HG02642 (cell line): ENCODE data around the gene EIF4G3.
"Not testable (repeated sequence)": the region's sequence is repeated elsewhere in the genome, so short reads cannot be mapped to it uniquely, and the experiment has no call there.

ENCODE experiments used
- ATAC-seq: cut with Tn5 transposase; IDR thresholded peaks from one replicate; pipeline ENCODE4 v1.9.1; 2021; ENCODE audit warnings: mild to moderate bottlenecking; ENCODE audit not compliant: unreplicated experiment, poor library complexity

Gene EIF4G3

DNA sequence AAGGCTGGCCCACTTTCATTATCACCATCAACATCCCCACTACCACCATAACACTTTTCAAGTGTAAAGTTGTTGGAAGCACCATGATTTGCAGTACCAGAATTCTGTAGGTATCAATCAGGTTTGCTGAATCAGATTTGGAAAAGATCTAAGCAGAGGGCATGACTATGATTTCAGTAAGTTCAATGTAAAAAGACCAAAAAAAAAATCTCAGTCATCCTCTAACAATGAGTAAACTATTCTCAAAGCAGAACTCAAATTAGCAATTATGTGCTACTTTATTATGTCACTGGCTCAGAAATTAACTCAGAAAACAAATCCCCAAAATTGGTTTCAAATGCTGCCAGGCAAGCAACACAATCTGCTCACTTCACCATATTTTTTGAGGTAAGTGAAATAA, 201.7 kb downstream of the EIF4G3 start:
- ATAC-seq: no peak

DNA sequence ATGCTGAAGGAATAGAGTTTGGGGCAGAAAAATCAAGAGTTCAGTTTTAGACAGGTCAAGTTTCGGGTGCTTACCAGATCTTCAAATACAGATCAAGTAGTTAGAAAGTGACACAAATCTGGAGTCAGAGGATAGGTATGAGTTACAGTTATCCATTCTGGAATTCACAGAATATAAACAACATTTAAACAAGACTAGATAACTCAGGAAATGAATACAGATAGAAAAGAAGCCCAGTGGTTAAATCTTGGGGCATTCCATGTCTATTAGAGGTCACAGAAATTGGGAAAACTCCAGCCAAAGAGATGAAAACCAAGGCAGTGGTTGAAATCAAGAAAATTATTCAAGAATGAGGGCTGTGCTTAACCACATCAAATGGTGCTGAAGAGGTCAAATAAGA, 202.6 kb downstream of the EIF4G3 start:
- ATAC-seq: no peak

DNA sequence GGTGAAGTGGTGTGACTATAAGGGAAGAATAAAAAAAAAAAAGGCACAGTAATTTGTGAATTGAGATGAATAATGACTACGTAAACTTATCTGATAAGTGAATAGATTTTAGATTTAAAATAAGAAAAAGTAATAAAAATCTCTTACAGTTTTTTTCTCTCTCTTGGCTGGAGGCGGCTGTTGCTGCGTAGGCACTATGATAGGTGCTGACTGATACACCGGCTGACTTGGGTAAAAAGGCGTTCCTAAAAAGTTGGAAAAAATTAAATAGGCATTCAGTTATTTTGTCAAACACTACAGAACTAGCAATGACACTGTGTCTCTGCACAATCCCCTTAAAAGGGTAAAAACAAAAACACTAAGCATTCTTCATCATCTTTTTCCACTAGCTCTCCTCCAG, 203.8 kb downstream of the EIF4G3 start:
- ATAC-seq: no peak

DNA sequence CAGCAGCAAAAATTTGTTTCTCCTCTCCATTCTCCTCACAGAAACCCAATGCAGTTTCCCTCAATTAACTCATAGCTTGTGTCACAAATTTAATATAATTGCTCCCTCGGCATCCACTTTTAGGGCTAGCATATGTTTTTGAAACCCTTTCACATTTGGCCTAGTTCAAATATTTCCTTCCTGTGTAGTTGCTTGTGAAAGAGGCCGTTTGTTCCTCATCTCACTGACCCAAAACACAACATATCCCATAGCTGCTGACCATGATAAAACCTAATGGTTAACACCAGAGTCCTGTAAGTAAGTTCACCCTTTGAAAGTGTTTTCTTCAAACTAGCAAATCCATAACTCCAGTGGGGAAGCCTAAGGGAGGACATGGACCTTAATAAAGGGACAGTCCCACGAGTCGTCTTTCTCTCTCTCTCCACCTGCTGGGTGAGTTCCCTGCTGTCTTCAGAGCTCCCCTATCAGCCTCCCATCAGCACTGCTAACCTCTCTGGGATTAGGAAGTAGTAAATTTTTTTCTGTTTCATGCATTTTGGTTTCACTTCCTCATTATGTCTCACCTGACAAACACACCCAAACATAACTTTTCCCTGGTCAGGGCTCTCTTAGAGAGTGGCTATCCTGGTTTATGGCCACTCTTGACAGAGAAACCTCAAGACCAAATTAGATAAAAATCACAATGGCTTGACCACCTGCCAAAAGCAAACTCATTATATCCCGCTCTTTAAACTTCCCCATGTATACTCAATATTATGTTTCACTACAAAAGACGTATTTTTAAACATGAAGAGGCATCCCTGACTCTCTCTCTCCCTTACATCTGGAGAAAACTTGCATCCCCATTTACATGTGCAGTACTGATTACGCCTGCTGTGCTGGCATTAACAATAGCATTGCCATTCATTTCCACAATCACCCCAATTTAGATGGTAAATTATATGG, 211.9 kb downstream of the EIF4G3 start:
- peak; percentile 76 for ATAC-seq

GRCh38 chr1:20962576-20963258, 214.0 kb downstream of the EIF4G3 start:
- ATAC-seq: no peak

DNA sequence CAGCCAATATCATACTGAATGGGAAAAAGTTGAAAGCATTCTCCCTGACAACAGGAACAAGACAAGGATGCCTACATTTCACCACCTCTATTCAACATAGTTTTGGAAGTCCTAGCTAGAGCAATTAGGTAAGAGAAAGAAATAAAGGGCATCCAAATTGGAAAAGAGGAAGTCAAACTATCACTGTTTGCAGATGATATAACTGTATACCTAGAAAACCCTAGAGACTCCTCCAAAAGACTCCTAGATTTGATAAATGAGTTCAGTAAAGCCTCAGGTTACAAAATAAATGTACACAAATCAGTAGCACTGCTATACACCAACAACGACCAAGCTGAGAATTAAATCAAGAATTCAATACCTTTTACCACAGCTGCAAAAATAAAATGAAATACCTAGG, 218.3 kb downstream of the EIF4G3 start:
- ATAC-seq: no peak

DNA sequence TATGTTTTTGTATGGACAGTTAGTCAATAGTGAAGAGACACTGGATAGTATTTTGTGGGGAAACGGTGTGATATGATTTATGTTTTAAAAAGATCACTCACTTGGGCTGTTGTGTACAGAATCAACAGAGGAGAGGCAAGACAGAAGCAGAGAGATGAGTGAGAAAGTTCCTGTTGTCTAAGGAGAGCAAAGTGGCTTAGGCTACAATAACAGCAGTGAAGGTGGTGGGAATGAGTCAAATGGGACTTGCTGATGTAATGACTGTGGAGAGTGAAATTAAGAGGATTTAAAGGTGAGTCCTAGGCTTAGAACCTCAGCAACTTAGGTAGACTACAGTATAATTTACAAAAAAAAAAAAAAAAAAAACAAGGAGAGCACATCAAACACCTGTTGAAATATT, 220.4 kb downstream of the EIF4G3 start:
- no peak for ATAC-seq

GRCh38 chr1:20950679-20951078, 226.0 kb downstream of the EIF4G3 start:
- ATAC-seq: no peak

DNA sequence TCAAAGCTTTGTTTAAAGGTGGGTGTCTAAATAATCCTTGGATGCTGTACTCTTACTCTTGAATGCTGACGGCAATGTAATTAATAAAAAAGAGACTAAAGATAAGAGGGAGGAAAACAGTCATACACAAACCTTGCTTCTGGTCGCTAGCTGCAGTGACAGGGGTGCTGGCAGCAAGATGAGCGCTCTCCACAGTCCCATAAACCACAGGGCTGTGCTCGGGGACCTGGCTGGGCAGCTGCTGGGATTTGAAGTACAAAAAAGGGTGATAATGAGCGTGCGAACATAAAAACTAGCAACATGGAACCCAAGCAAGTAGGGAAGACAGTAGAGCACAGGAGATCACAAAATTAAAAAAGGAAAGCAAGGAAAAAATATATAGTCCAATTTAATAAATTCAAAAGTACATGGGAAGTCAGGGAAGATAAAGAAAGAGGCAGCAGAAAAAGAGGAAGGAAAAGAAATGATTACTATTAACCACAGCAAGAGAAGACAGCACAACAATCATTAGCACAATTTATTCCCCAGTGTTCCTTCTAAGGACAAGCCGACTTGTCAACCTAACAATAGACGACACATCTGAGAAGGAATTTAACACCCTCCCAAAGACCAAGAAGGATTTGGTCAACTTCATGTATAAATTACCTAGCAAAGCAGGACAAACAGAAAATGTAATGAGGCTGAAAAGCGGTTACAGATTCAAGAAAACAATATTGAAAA, 226.7 kb downstream of the EIF4G3 start:
- ATAC-seq: no peak

DNA sequence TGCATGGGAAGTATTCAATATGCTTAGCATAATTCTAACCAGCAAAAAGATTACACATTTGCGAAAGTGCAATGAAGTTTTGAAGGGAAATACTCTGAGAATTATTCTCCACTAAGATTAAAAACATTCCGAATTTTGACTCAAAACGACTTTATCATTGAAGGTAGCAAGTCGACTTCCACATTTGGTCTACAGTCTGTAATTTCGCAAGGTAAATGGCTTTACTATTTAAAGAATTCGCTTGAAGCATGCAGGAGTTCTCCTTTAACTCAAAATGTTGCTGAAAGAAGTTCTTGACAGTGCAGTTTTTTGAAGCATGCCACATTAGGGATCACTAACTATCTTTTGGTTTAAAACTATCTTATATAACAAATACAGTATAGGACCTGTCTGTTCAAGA, 228.6 kb downstream of the EIF4G3 start:
- no peak for ATAC-seq

GRCh38 chr1:20947409-20947808, 229.3 kb downstream of the EIF4G3 start:
- ATAC-seq: no peak

- ATAC-seq: no peak
Measured at GRCh38 chr1:20936621-20937020, 240.1 kb downstream of the EIF4G3 start.

DNA sequence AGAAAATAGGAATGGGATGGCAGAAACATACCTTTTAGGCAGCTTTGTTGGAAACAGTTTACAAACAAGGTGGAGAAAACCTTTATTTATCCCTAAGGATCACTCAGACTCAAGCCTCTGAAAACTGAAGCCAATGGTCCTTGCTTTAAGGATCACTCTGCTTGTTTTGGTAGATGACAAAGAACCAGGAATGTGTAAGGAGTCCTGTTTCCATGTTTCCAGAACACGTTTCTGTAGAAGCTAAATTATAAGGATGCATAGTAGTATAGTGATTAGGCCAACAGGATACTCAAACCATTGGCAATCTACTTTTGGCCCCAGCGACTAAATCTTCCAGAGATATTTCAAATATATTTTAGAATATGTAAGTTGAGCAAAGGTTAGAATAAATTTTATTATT, 240.5 kb downstream of the EIF4G3 start:
- ATAC-seq: no peak

- no peak for ATAC-seq
Measured at GRCh38 chr1:20935717-20936116, 241.0 kb downstream of the EIF4G3 start.

DNA sequence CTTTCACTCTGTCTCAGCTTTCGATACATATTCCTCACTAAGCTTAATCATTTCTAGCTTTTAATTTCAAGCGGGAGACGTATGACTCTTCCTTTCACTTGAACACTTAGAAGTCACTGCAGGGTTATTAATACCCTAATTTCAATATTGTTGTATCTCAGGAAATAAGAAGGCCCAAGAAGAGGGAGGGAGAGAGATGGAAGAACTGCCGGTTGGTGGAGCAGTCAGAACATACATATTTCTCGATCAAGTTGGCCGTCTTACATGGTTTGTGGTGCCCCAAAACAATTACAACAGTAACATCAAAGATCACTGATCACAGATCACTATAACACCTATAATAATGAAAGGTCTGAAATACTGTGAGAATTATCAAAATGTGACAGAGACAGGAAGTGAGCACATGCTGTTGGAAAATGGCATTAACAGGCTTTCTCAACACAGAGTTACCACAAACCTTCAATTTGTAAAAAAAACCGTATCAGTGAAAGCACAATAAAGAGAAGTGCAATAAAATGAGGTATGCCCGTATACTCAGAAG, 244.2 kb downstream of the EIF4G3 start:
- peak; percentile 52 for ATAC-seq

- ATAC-seq: no peak
Measured at GRCh38 chr1:20931930-20932436, 244.7 kb downstream of the EIF4G3 start.

DNA sequence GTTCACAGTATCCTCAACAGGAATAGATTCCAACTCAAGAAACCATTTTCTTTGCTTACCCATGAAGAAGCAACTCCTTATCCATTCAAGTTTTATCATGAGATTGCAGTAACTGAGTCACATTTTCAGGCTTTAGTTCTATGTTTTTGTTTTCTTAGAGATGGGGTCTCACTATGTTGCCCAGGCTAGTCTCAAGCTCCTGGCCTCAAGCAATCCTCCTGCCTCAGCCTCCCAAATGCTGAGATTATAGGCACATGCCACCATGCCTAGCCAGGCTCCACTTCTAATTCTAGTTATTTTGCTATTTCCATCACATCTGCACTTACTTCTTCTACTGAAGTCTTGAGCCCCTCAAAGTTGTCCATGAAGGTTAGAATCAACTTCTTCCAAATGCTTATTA, 246.3 kb downstream of the EIF4G3 start:
- no peak for ATAC-seq

DNA sequence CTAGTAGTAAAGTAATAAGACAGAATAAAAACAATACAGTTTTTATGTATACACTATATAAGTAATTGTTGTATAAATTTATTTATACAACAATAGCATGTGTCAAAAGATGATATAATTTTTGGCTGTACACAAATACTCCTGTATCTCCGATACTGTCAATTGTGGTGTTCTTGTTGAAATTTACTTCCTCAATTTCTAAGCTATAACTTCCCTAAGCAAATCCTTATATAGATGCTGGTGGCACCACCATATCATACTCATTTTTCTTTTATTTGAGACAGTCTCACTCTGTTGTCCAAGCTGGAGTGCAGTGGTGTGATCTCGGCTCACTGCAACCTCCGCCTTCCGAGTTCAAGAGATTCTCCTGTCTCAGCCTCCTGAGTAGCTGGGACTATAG, 248.6 kb downstream of the EIF4G3 start:
- no peak for ATAC-seq

GRCh38 chr1:20921285-20921684, 255.4 kb downstream of the EIF4G3 start:
- no peak for ATAC-seq

DNA sequence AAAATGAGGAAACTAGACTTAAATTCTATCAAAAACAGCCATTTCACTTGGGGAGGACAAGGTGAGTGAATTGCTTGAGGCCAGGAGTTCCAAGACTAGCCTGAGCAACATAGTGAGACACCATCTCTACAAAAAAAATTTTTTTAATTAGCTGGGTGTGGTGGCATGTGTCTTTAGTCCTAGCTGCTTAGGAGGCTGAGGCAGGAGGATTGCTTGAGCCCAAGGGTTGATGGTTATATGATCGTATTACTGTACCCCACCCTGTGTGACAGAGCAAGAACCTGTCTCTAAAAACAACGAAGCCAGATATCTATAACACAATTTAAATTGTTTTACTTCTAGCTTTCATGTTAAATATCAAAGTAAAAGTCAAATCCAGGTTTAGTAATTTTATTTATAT, 263.5 kb downstream of the EIF4G3 start:
- no peak for ATAC-seq

DNA sequence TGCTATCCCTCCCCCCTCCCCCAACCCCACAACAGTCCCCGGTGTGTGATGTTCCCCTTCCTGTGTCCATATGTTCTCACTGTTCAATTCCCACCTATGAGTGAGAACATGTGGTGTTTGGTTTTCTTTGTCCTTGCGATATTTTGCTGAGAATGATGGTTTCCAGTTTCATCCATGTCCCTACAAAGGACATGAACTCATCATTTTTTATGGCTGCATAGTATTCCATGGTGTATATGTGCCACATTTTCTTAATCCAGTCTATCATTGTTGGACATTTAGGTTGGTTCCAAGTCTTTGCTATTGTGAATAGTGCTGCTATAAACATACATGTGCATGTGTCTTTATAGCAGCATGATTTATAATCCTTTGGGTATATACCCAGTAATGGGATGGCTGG, 269.2 kb downstream of the EIF4G3 start:
- not testable (repeated sequence) for ATAC-seq
